Muscle of arm (tissue), 12 donors: ENCODE results near the gene NCAPD2. TPM values are rescaled to one million over a fixed set of nuclear protein-coding genes. Genes with fewer than 3 reads are reported as not detected.
"Not testable (repeated sequence)": the region's sequence is repeated elsewhere in the genome, so short reads cannot be mapped to it uniquely, and the experiment has no call there.

ENCODE experiments used
- DNase-seq: peaks from one replicate; pipeline ENCODE4 v3.0.0-alpha.2; 2013
- polyA plus RNA-seq, 12 donors: library from polyadenylated mRNA; unstranded; fragments of 120-200 nt; gene quantifications; one replicate each; pipeline ENCODE4 v1.2.1, GENCODE V29; 2013; ENCODE audit not compliant: insufficient read length in 12 of 12

NCAPD2 gene
- polyA plus RNA-seq, 12 donors: 28.7 to 53.7 (median 41.5) TPM; not detected in 1

GRCh38 chr12:6488240-6488639 lies 5.7 kb upstream of the NCAPD2 start:
- DNase-seq: no peak

- no peak for DNase-seq
Measured at GRCh38 chr12:6489449-6489848, 4.5 kb upstream of the NCAPD2 start.

- not testable (repeated sequence) for DNase-seq
Measured at GRCh38 chr12:6490673-6491072, 3.2 kb upstream of the NCAPD2 start.

GRCh38 chr12:6492838-6493496 lies 935 bp upstream of the NCAPD2 start, which contains the start of gene MRPL51:
TSS of gene MRPL51 (minus strand) at chr12:6493262. CDS start at chr12:6493136, 126 bp downstream.
- DNase-seq: peak; percentile 97

DNA sequence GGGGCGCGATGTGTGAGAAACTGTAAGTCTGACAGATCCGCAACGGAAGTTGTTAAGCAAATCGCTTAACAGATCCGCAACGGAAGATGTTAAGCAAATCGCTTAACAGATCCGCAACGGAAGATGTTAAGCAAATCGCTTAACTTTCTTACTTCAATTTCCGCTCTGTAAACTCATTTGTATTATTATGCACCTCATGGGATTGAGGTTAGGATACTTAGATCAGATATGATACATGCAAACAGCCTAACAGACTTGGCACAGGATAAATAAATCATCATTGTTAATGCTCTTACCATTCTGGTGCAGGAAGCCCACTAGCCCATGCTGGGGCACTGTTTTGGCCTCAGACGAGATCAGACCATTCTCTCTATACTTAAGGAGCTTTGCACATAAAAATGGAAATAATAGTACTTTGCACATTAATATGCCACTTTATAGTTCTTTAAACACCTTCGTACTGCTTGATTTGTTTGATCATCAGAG lies 399 bp downstream of the NCAPD2 start:
- DNase-seq: no peak

DNA sequence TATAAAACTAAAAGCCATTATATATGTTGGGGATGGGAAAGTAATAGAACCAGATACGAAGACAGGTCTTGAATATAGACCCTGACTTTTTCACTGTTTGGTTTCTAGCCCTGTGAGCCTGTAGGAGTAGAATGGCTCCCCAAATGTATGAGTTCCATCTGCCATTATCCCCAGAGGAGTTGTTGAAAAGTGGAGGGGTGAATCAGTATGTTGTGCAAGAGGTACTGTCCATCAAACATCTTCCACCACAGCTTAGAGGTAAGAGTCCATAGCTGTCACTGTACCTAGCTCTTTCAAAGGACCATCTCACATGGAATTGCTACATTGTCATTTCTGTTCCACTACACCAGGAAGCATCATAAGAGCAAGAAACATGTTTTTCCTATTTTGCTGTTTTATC lies 1.1 kb downstream of the NCAPD2 start:
- DNase-seq: no peak

DNA sequence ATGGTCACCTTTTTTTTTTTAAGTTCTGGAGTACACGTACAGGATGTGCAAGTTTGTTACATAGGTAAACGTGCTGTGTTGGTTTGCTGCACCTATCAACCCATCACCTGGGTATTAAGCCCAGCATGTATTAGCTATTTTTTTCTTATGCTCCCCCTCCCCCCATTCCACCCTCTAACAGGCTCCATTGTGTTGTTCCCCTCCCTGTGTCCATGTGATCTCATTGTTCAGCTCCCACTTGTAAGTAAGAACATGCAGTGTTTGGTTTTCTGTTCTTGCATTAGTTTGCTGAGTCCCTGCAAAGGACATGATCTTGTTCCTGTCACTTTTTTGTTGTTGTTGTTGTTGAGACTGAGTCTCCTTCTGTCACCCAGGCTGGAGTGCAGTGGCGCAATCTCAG lies 3.4 kb downstream of the NCAPD2 start:
- not testable (repeated sequence) for DNase-seq

DNA sequence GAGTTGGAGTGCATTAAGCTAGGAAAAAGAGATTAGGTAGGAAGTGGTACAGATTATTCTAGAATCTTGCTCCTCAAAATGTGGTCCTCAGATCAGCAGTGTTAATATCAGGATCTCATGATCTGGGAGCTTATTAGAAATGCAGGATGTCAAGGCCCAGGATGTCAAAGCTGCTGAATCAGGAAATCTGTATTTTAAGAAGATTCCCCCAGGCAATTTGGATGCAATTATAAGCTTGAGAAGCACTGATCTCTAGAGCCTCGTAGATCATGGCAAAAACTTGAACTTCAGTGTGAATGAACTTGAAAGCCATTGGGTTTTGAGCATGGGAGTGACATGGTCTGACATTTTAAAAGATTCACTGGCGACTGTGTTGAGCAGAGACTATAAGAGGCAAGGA lies 6.6 kb downstream of the NCAPD2 start:
- DNase-seq: no peak

DNA sequence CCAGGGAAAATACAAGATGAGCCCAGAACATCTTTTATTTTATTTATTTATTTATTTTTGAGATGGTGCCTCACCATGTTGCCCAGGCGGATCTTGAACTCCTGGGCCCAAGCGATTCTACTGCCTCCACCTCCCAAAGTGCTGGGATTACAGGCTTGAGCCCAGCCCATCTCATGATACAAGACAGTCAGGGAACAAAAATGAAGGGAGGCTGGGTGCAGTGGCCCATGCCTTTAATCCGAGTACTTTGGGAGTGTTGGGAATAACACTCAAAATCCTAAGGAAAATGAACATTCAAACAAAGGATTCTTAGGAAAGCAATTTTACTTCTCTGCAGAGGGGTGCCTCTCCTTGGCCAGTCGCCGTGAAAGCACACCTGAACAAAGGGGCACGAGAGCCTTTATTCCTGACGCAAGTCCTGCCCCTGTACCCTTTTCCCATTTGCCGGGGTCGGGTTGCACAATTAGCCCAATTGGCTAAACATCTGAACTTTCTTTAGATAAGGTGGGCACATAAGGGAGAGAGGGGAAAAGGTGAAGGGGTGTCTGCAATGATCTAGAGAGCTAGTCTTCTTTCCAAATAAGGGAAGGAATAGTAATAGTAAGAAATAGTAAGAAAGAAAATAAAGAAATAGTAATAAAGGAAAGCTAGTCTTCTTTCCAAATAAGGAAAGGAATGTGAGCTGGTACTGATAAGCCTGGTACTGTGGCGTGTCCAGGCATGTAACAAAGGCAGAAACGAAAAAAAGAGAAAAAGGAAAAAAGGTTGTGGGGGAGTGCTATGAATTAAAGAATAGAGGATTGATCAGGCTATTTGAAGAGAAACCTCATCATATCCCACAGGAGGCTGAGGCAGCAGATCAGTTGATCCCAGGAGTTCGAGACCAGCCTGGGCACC lies 13.4 kb downstream of the NCAPD2 start:
- DNase-seq: no peak

DNA sequence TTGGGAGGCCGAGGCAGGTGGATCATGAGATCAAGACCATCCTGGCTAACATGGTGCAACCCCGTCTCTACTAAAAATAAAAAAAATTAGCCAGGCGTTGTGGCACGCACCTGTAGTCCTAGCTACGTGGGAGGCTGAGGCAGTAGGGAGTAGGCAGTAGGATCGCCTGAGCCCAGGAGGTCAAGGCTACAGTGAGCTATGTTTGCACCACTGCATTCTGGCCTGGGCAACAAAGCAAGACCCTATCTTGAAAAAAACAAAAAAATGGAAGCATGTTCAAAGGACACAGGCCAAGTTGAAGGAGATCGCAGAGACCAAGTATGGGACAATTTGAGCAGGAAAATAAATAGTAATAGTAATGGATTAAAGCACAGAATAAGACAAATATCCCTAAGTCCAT lies 14.2 kb downstream of the NCAPD2 start:
- DNase-seq: no peak

GRCh38 chr12:6520186-6520585 lies 26.3 kb downstream of the NCAPD2 start:
- no peak for DNase-seq

DNA sequence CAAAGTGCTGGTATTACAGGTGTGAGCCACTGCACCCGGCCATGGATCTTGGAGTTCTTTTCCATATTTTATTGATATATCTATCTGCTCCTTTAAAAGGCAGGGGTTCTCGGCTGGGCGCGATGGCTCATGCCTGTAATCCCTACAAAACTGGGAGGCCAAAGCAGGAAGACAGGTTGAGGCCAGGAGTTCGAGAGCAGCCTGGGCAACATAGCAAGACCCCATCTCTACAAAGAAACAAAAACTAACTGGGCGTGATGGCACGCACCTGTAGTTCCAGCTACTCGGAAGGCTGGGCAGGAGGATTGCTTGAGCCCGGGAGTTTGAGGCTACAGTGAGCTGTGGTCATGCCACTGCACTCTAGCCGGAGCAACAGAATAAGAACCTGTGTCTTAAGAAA lies 28.3 kb downstream of the NCAPD2 start:
- no peak for DNase-seq

DNA sequence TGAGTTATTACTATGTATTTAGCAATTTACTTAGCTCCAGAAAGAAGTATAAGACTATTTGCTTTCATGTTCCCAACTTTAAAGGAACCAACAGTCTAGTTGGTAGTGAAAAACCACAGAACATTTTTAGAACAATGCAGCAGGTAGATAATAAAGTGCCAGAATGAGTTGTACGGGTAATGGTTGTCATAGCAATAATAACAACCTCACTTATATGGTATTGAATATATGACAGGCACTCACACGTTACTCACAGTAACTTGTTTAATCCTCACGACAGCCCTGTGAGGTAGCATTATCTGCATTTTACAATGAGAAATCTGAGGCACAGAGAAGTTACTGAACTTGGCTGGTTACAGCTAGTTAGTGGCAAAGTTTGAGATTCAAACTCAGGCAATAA lies 29.8 kb downstream of the NCAPD2 start:
- no peak for DNase-seq

DNA sequence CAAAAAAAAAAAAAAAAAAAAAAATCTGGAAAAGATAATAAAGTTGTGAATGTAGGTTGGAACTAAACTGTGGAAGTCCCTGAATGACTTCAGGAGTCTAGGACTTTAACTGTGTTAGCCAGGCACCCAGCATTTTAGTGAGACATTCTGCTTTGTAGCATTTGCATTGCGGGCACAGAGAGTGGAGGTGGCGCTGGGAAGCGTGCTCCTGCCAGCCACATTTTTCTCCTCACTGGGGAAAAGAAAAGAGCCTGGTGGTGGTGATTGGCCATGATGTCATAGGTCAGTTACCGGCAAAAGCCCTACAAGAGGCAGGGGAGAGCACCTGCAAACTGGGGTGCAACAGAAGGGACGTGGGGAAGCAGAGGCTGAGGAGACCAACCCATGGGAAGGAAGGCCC lies 30.7 kb downstream of the NCAPD2 start:
- no peak for DNase-seq

DNA sequence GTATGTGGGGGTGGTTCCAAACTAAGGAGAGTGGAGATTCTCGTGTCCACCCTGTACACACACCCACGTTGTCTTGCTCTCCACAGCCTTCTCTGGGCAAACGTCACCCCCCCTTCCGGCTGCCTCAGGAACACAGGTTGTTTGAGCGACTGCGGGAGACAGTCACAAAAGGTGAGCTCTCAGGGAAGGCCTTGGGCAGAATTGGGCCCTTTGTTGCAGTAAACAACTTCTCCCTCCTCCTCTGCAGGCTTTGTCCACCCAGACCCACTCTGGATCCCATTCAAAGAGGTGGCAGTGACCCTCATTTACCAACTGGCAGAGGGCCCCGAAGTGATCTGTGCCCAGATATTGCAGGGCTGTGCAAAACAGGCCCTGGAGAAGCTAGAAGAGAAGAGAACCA lies 32.3 kb downstream of the NCAPD2 start:
- DNase-seq: no peak

GRCh38 chr12:6526766-6527525 lies 33.0 kb downstream of the NCAPD2 start:
- no peak for DNase-seq

DNA sequence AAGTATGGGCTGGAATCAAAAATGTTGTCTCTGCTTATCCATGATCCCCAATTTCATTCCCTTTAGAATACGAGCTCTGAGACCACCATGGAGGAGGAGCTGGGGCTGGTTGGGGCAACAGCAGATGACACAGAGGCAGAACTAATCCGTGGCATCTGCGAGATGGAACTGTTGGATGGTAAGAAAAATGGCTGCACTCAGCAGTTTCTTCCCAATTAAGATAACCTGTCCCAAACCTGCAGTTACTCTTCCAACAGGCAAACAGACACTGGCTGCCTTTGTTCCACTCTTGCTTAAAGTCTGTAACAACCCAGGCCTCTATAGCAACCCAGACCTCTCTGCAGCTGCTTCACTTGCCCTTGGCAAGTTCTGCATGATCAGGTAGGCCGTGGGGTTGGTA lies 33.8 kb downstream of the NCAPD2 start:
- no peak for DNase-seq

GRCh38 chr12:6528539-6529235 lies 34.8 kb downstream of the NCAPD2 start:
- DNase-seq: no peak

DNA sequence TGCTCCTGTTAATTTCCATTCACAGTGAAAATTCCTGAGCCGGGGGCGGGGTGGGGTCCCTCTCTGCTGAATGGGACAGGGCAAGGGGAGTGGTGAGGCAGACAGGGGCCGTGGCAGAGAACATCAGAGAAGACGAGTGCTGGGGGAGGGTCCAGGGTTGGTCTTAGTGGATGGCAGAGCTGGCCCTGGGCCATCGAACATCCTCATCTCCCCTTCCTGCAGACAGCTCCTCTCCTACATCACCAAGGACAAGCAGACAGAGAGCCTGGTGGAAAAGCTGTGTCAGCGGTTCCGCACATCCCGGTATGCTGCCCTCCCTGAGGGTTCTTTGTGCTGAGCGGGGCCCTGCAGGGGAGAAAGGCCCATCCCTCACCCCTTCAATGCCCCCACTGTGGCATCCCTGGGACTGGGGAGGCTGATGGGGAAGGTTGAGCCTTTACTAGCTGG lies 35.4 kb downstream of the NCAPD2 start:
- no peak for DNase-seq

DNA sequence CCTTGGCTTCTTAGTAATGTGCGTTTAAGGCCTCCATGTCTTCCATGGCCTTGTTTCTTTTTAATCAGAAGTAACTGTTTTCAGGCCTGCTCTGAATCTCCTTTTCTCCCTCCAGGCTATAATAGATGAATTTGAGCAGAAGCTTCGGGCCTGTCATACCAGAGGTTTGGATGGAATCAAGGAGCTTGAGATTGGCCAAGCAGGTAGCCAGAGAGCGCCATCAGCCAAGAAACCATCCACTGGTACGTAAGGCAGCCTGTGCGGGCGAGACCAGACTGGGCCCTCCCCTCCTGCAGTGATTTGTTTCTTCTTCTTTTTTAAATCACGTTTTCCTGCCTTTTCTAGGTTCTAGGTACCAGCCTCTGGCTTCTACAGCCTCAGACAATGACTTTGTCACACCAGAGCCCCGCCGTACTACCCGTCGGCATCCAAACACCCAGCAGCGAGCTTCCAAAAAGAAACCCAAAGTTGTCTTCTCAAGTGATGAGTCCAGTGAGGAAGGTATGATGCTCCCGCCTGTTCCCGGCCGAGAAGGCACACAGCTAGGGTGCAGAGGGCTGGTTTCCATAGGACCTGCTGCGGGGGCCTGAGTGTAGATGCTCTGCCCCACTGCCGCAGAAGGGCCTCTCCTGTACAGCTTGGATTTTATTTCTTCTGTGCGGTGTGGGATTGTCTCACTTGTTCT lies 36.8 kb downstream of the NCAPD2 start:
- no peak for DNase-seq
